GM18498 (cell line): ENCODE data around the gene CLMP.
"Not testable (repeated sequence)": the region's sequence is repeated elsewhere in the genome, so short reads cannot be mapped to it uniquely, and the experiment has no call there.

Experiments used
- ATAC-seq: cut with Tn5 transposase; IDR thresholded peaks from one replicate; pipeline ENCODE4 v1.9.1; 2021; ENCODE audit warnings: mild to moderate bottlenecking, moderate library complexity; ENCODE audit not compliant: unreplicated experiment

CLMP gene

GRCh38 chr11:123219066-123219690 is 24.1 kb upstream of the CLMP start:
- ATAC-seq, result no peak

DNA sequence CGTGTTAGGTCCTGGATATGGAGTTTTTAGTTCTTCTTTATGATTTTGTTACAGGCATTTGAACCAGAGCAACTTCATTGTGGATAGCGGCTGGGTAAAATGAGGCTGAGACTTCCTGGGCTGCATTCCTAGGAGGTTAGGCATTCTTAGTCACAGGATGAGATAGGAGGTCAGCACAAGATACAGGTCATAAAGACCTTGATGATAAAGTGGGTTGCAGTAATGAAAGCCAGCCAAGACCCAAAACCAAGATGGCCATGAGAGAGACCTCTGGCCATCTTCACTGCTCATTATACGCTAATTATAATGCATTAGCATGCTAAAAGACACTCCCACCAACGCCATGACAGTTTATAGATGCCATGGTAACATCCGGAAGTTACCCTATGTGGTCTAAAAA is 23.4 kb upstream of the CLMP start:
- ATAC-seq, result no peak

DNA sequence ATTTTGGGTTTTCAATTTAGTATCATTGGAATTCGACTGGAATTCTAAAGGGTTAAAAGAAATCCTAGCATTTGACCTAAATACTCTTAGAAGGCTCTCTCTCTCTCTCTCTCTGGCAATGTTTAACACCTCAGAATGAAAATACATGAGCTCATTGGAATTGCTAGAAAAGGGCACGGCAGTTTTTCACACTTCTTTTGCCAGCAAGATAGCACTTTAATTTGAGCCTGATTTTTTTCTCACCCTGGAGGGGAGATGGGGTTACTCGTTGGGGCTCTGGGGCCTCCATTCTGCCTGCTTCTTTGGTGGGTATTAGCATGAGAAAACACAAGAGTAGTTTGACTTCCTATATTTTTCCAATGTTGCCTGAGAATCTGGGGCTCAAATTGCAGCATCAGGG is 22.8 kb upstream of the CLMP start:
- no peak for ATAC-seq

GRCh38 chr11:123216249-123216648 is 21.2 kb upstream of the CLMP start:
- no peak for ATAC-seq

- ATAC-seq, result no peak
These were observed 19.9 kb upstream of the CLMP start for GRCh38 chr11:123214940-123215339.

DNA sequence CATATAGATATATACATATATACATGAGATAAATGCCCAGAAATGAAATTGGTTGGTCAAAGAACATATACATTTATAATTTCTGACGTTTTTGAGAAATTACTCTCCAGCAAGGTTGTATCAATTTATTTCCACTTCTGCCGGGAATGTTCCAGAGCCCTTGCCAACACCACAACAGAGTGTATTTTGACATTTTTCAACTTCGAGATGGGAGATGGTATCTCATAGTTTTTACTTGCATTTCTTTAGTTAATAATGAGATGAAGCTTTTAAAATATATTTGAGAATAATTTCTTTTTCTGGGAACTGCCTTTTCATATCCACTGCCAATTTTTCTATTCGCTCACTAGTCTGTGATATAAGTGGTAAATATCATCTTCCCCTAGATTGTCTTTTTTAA is 19.3 kb upstream of the CLMP start:
- ATAC-seq, result no peak

- no peak for ATAC-seq
These were observed 18.3 kb upstream of the CLMP start for GRCh38 chr11:123213307-123213771.

DNA sequence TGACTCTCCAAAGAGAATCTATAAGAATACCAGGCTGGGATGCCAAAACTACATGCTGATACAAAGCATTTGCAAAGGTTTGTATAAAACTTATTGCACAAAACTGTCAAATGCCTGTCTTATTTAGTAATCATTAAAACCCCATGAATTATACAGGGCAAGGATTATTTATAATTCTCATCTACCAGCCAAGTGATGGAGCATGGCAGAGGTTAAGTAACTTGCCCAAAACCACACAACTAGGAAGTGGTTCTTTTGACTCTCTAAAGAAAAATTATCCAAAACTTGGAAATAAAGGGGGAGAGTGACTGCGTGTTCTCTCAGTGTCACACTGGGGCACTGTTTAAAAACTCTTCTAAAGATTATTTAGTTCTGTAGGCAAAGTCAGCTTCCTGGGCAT is 17.4 kb upstream of the CLMP start:
- ATAC-seq, result no peak

DNA sequence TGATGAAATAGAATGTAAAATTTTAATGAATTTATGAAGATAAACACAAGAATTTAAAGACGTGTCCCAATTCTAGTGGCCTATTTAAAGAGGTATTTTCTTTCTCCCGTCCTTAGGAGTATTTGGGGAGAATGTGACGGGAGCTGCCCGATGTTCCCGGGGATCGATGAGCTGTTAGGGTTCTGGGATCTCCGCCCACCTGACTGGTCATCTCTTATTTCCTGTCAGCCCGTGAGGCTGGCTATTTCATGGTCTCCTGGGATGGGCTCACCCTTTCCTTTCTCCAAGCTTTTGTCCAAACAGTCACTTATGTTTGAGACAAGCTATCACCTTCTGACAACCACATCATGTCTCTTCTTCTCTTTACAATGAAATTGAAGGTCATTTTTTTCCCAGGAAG is 16.9 kb upstream of the CLMP start:
- ATAC-seq, result no peak

DNA sequence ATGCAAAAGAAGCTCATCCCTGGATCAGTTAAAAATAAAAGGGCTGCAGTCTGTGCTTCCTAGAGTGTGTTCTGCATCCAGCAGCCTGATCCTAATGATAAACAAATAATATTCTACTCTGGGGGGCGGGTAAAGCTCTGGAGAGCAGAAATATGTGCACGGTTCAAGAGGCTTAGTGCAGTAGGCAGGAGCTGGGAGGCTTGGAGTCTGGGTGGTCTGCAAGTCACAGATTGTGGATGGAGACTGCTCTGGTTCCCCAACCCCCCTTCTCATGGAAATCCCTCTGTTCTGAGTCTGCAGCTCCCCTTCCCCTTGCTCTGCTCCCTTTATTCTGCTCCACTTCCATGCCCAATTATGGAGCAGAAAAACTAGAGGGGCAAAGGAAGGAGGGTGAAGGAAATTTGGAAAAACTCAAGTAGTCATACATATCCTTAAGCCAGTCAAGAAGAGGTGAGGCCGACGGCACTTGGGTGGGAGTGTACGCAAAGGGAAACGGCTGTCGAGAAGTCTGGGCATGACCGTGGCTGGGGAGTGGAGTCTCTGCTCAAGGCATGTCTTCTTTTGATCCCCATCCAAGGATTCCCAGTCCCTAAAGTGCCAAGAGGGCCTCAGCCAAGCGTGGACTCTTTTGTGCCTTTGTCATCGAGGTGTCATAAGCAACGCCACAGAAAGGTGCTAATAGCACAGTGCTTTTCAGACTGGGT is 16.3 kb upstream of the CLMP start:
- ATAC-seq, result no peak

DNA sequence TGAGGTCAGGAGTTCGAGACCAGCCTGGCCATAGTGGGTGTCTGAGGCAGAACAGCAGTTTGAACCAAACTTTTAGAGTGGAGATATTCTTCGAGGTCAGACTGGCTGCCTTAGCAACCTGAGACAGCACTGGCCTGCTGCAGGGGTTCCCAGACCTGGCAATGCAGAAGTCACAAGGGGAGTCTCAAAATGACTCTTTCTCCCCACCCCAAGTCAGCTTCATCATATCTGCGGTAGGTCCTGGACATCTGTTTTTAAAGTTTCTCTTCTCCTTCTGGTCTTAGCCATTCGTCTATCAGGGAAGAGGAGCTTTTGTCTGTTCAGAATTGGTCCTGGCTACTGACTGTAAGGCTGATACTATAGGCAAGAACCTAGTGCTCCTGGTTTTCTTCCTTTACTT is 14.5 kb upstream of the CLMP start:
- no peak for ATAC-seq

DNA sequence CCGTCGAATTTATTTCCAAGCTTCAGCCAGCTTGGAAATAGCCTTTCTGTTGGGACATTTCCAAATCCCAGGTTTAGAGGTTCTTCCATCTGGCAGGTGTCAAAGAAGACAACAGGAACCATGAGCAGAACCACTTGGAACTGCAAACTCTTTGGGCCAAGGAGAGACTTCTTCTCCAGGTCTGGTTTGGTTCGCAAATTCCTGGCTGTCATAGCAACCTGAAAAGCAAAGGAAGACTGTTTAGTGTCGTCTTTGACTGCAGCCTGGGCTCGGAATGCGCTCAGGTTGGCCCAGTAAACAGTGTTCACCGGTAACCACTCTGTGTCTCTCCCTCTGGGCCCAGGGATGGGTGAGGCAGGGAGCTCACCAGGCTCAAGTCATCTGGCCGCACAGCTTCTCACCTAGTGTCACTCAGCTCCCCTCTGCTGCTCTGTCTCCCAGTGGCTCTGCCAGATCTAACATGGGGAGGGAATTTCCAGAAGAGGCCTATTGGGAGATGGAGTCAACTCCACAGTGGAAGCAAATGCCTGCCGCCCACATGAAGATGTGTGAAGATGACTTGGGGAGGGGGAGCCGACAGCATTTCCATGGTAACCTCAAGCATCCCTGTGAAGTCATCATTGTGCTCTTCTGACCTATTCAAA is 11.9 kb upstream of the CLMP start:
- no peak for ATAC-seq

- ATAC-seq, result not testable (repeated sequence)
These were observed 11.0 kb upstream of the CLMP start for GRCh38 chr11:123206055-123206454.

- ATAC-seq, result no peak
These were observed 8.9 kb upstream of the CLMP start for GRCh38 chr11:123203934-123204333.

DNA sequence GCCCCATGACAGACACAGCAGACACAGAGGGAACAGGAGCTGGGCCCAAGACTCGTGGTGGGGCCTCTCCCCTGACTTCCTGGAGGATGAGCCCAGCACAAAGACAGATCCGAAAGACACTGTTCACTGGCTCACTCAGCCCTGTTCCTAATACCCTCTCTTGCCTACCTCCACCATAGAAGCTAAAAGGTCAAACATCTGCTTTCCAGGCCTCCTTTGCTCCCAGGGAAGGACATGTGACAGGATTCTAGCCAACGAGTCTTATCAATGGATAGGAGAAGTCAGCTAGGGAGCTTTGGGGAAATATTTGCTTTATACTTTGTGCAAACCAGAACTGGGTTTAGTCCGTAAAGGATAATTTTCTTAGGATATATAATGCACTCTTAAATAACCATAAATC is 8.4 kb upstream of the CLMP start:
- ATAC-seq, result no peak

- ATAC-seq, result no peak
These were observed 7.4 kb upstream of the CLMP start for GRCh38 chr11:123202155-123203151.

DNA sequence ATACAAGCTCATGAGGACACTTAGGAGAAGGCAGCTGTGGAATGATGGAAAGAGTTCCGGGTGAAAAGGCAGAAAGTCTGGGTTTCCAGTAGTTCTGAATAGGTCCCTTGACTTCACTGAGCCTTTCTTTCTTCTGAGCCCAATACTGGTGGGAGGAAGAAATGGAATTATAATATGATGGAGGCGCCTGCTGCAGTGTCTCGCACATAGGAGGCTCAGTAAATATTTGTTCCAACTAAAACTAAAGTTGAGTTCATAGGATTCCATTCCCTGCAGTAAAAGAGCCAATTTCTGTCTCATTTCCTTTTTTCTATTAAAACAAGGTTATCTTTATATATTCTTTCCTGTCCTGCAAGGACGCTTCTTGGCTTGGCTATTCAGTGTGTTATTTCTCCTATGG is 5.2 kb upstream of the CLMP start:
- ATAC-seq, result no peak

DNA sequence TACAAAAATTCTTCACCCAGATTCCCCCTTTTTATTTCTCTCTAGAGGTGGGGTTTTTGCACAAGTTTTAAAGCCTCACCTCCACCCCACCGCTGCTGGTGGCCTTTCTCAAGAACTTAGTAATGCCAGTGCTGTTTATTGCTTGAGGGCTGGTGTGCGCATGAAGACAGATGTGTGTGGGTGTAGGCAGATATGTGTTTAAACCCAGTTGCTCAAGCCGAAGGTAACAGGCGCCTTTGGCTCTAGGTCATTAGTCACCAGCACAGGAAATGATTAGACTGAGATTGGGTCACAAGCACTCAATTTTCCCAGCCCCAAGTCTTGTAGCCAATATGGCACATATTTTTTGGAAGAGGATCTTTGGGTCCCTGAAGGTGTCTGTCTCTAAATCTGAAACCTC is 2.7 kb upstream of the CLMP start:
- no peak for ATAC-seq

DNA sequence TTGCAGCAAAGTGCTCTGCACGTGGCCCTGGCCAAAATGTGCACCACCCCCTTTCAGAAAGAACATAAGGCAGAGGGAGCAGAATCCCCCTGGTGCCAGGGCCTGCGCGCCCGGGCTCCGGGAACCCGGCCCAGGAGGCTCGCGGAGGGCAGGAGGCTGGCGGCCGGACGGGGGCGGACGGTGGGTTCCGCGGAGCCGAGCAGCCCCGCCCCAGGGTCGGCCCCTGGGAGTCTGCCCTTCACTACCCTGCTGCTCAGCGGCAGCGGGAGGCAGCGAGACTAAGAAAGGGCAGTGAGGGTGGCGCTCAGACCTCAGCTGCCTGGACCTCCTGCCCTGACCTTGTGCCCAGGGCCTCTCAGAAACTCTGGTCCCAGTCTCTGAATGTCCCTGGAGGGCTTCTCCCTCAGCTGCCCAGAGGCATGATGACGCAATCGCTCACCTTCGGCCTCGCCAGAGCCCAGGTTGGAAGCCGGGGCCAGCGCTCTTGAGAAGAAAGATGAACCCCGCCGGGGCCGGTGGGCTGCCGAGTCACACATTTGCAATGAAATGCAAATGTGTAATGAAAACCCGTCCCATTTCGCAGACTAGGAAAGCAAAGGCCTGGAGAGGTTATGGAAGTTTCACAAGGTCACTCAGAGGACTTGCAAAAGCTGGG is 1.1 kb upstream of the CLMP start:
- ATAC-seq, result no peak

DNA sequence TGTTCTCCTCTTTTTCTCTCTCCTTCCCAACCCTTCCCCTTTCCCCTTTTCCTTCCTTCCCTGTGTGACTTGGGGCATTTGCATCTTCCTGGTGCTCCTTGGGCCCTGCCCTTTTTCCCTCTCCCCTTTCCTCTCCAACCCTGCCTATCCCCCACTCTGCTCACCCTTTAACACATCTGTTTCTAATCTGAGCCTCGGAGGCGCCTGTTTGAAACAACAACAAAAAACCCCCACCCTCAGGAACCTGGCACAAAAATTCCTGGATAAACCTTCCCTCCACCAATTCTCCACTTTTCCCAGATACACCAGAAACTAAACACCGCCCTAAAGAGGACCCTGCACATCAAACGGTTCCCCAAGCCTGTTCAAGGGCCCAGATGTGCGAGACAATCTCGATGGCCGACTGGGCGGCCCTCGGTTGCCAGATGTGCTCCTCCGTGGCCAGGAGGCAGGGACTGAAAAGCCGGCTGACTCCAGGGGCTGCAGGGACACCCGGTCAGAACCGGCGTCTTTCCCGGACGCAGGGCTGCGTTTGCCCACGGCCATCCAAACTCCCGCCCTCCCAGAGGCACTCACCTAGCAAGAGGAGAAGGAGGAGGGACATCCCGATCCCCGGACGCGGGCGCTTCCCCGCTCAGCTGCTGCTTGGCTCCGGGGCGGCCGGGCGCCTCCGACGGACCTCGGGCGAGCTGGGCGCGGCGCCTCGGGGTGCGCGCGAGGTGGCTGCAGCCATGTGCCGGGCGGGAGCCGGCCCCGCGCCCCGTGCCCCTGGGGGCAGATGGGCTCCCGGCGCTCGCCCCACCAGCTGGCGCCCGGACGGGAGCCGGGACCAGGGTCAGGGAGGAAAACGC is 486 bp downstream of the CLMP start:
- ATAC-seq, result no peak
